Keratinocyte (primary cell): Measurements from ENCODE around the gene SLC7A1. TPM values are rescaled to one million over a fixed set of nuclear protein-coding genes. Genes with fewer than 3 reads are reported as not detected.

Source experiments
- DNase-seq: peaks from one replicate; pipeline ENCODE4 v3.0.0-alpha.2; 2011; ENCODE audit warnings: low read depth, missing footprints, low spot score
- FAIRE-seq: peaks from 2 replicates; lab custom pipeline; 2011; peaks lifted over from hg19 to GRCh38; lab: Jason Lieb, UNC
- H2AFZ ChIP-seq: 2 replicates; pipeline ENCODE4 v1.6.0; 2012; ENCODE audit warnings: low read length, control low read depth, inconsistent platforms; ENCODE audit not compliant: control insufficient read depth
- H3K27ac ChIP-seq: 2 replicates; pipeline ENCODE4 v1.5.1; 2011; ENCODE audit warnings: low read length; ENCODE audit not compliant: control insufficient read depth, insufficient read depth
- H3K27me3 ChIP-seq: 3 replicates; pipeline ENCODE4 v1.6.0; 2011; ENCODE audit warnings: low read length; ENCODE audit not compliant: control insufficient read depth, insufficient read depth; ENCODE audit errors: extremely low read depth
- H3K36me3 ChIP-seq, 2 experiments: 2 replicates in 1 of 2; 3 replicates in 1 of 2; pipeline ENCODE4 v1.5.1; 2011; ENCODE audit warnings: low read length in 2 of 2, mild to moderate bottlenecking in 1 of 2; ENCODE audit not compliant: control insufficient read depth in 2 of 2, insufficient read depth in 2 of 2; ENCODE audit errors: extremely low read depth in 1 of 2
- H3K4me1 ChIP-seq: 3 replicates; pipeline ENCODE4 v1.5.1; 2011; ENCODE audit warnings: low read length; ENCODE audit not compliant: control insufficient read depth, insufficient read depth; ENCODE audit errors: extremely low read depth
- H3K4me2 ChIP-seq: 3 replicates; pipeline ENCODE4 v1.6.0; 2011; ENCODE audit warnings: low read depth, low read length; ENCODE audit not compliant: control insufficient read depth, insufficient read depth; ENCODE audit errors: extremely low read depth
- H3K4me3 ChIP-seq, 3 experiments: fragments of 200-600 bp in 1 of 3; sonication (generic) in 1 of 3; 2 replicates in 2 of 3; 3 replicates in 1 of 3; pipeline ENCODE4 v1.5.1; 2011 to 2016; ENCODE audit warnings: low read length in 3 of 3, mild to moderate bottlenecking in 3 of 3, control low read depth in 2 of 3, inconsistent platforms in 1 of 3, low read depth in 1 of 3, mixed read lengths in 1 of 3, mixed run types in 1 of 3, moderate library complexity in 1 of 3; ENCODE audit not compliant: control insufficient read depth in 2 of 3, insufficient read depth in 2 of 3; ENCODE audit errors: extremely low read depth in 1 of 3
- H3K79me2 ChIP-seq: 2 replicates; pipeline ENCODE4 v1.6.0; 2012; ENCODE audit warnings: low read length; ENCODE audit not compliant: control insufficient read depth, insufficient read depth
- H3K9ac ChIP-seq: 3 replicates; pipeline ENCODE4 v1.6.0; 2011; ENCODE audit warnings: low read length; ENCODE audit not compliant: control insufficient read depth, insufficient read depth; ENCODE audit errors: extremely low read depth
- H3K9me1 ChIP-seq: 3 replicates; pipeline ENCODE4 v1.6.0; 2011; ENCODE audit warnings: low read length; ENCODE audit not compliant: control insufficient read depth, insufficient read depth; ENCODE audit errors: extremely low read depth
- H3K9me3 ChIP-seq: 2 replicates; pipeline ENCODE4 v1.5.1; 2012; ENCODE audit warnings: low read depth, low read length; ENCODE audit not compliant: control insufficient read depth
- H4K20me1 ChIP-seq: 3 replicates; pipeline ENCODE4 v1.6.0; 2011; ENCODE audit warnings: low read length; ENCODE audit not compliant: control insufficient read depth, insufficient read depth; ENCODE audit errors: extremely low read depth
- CTCF ChIP-seq, 3 experiments: IDR thresholded peaks in 1 of 3; conservative IDR thresholded peaks in 1 of 3; optimal IDR thresholded peaks in 1 of 3; 2 replicates in 2 of 3; 3 replicates in 1 of 3; pipeline versions ENCODE3 to v1.5.1; 2011; ENCODE audit warnings: low read length in 3 of 3, mild to moderate bottlenecking in 3 of 3, moderate library complexity in 2 of 3, control low read depth in 1 of 3, inconsistent platforms in 1 of 3; ENCODE audit not compliant: insufficient read depth in 2 of 3; ENCODE audit errors: extremely low read depth in 1 of 3
- EZH2 ChIP-seq: IDR thresholded peaks from one replicate; pipeline ENCODE4 v1.6.1; 2012; ENCODE audit warnings: inconsistent platforms, mild to moderate bottlenecking, low read length, moderate library complexity
- dilution Hi-C: fragments of 300-500 bp; cut with MboI; formaldehyde crosslinking; loops from one replicate; pipeline ENCODE4 v1.7.0; 2020; ENCODE audit warnings: low sequenced_read_pairs; ENCODE audit not compliant: extremely low pct_ligation_motif_present
- polyA plus RNA-seq, 5 experiments: library from polyadenylated mRNA; depleted of rRNA in 3 of 5; stranded (reverse) in 3 of 5; stranded (forward) in 1 of 5; unstranded in 1 of 5; fragments of >200 nt; gene quantifications; 1 replicate in 1 of 5; 2 replicates in 3 of 5; 3 replicates in 1 of 5; pipeline versions ENCODE4 v1.2.1 to v1.2.3, GENCODE V29; 2011 to 2012; ENCODE audit warnings: missing spikeins in 2 of 5, low read depth in 1 of 5, low replicate concordance in 1 of 5

Gene SLC7A1
- polyA plus RNA-seq, 1 donor (not counting 4 experiments of a cell fraction or from before 2014, with no cell fraction given), result 41.5 TPM

- FAIRE-seq, result no peak
- no peak overlapping the region for H3K4me2 ChIP-seq
- DNase-seq, result no peak
- dilution Hi-C loops, result no loop called here
- peaks cover 66 to 74% of the 10 kb centered on the region in 2 experiments for H3K36me3 ChIP-seq
- no peaks in the 10 kb centered on the region for H3K4me1 ChIP-seq
- no peaks in the 10 kb centered on the region for H4K20me1 ChIP-seq
- H3K9me3 ChIP-seq, result no peaks in the 10 kb centered on the region
- no peak overlapping the region for H3K4me3 ChIP-seq
- no peak overlapping the region for H2AFZ ChIP-seq
- no peaks in the 10 kb centered on the region for H3K9me1 ChIP-seq
- no peak overlapping the region for H3K27ac ChIP-seq
- TF ChIP-seq CTCF (optimal IDR thresholded peaks at IDR 0.05 in 1 of 3, IDR thresholded peaks at IDR 0.05 in 1 of 3, conservative IDR thresholded peaks at IDR 0.05 in 1 of 3; ENCODE audit: extremely low read depth in 1 of 3, insufficient read depth in 2 of 3, low read length in 3 of 3), result no peak
- TF ChIP-seq EZH2, result no peak
- H3K27me3 ChIP-seq, result no peaks in the 10 kb centered on the region
- H3K79me2 ChIP-seq, result no peaks in the 10 kb centered on the region
- H3K9ac ChIP-seq, result no peak overlapping the region
Observed at GRCh38 chr13:29513981-29514719, 81.3 kb downstream of the SLC7A1 start.

- Histone ChIP-seq H3K9me1 (no peaks in the 10 kb centered on the region), H3K9me3 (no peaks in the 10 kb centered on the region), H3K4me1 (no peaks in the 10 kb centered on the region), H3K4me2 (no peak overlapping the region), H3K36me3 (peaks cover 63 to 73% of the 10 kb centered on the region in 2 experiments), H2AFZ (no peak overlapping the region), H3K9ac (no peak overlapping the region), H3K79me2 (no peaks in the 10 kb centered on the region), H3K27ac (no peak overlapping the region), H4K20me1 (no peaks in the 10 kb centered on the region), H3K4me3 (no peak overlapping the region), H3K27me3 (no peaks in the 10 kb centered on the region)
- DNase-seq (no peak), FAIRE-seq (no peak)
- dilution Hi-C loops, result no loop called here
- TF ChIP-seq EZH2, result no peak
- no peak for TF ChIP-seq CTCF (optimal IDR thresholded peaks at IDR 0.05 in 1 of 3, IDR thresholded peaks at IDR 0.05 in 1 of 3, conservative IDR thresholded peaks at IDR 0.05 in 1 of 3; ENCODE audit: extremely low read depth in 1 of 3, insufficient read depth in 2 of 3, low read length in 3 of 3)
Observed at GRCh38 chr13:29513002-29513980, 82.2 kb downstream of the SLC7A1 start.
